DMS53 treated with DMSO at 0.1 percent for 48 hours (cell line): ENCODE measurements around the gene SUSD3.

Source experiments
- DNase-seq: peaks from one replicate; lab custom pipeline; 2025; ENCODE audit not compliant: unreplicated experiment; lab: John Stamatoyannopoulos, UW

SUSD3 gene

GRCh38 chr9:93028448-93029006, 30.0 kb upstream of the SUSD3 start:
- DNase-seq, result no peak

- DNase-seq, result no peak
Measured at GRCh38 chr9:93030642-93031628, 27.6 kb upstream of the SUSD3 start.

GRCh38 chr9:93031629-93032430, 26.7 kb upstream of the SUSD3 start:
- DNase-seq, result no peak

GRCh38 chr9:93032545-93032944, 26.0 kb upstream of the SUSD3 start:
- DNase-seq, result no peak

GRCh38 chr9:93033531-93033930, 25.0 kb upstream of the SUSD3 start:
- DNase-seq, result no peak

GRCh38 chr9:93035106-93035660, 23.3 kb upstream of the SUSD3 start:
- DNase-seq, result no peak

- DNase-seq, result no peak
Measured at GRCh38 chr9:93035821-93036351, 22.6 kb upstream of the SUSD3 start.

GRCh38 chr9:93036887-93037475, 21.5 kb upstream of the SUSD3 start:
- no peak for DNase-seq

- no peak for DNase-seq
Measured at GRCh38 chr9:93037476-93037971, 21.0 kb upstream of the SUSD3 start.

GRCh38 chr9:93038918-93039317, 19.6 kb upstream of the SUSD3 start:
- DNase-seq, result no peak

- DNase-seq, result no peak
Measured at GRCh38 chr9:93039456-93039855, 19.0 kb upstream of the SUSD3 start.

GRCh38 chr9:93039976-93040375, 18.5 kb upstream of the SUSD3 start:
- no peak for DNase-seq

GRCh38 chr9:93040409-93040808, 18.1 kb upstream of the SUSD3 start:
- DNase-seq, result no peak

- no peak for DNase-seq
Measured at GRCh38 chr9:93041108-93041802, 17.2 kb upstream of the SUSD3 start.

GRCh38 chr9:93043122-93043521, 15.4 kb upstream of the SUSD3 start:
- no peak for DNase-seq

- DNase-seq, result no peak
Measured at GRCh38 chr9:93045521-93045920, 13.0 kb upstream of the SUSD3 start.

- no peak for DNase-seq
Measured at GRCh38 chr9:93048566-93049448, 9.7 kb upstream of the SUSD3 start.

- no peak for DNase-seq
Measured at GRCh38 chr9:93049491-93049890, 9.0 kb upstream of the SUSD3 start.

- no peak for DNase-seq
Measured at GRCh38 chr9:93050231-93050630, 8.3 kb upstream of the SUSD3 start.
